WTC11 (cell line): ENCODE measurements around the gene BRPF1. TPM values are rescaled to one million over a fixed set of nuclear protein-coding genes. Genes with fewer than 3 reads are reported as not detected.

ENCODE experiments used
- ATAC-seq: fragments of 200-7000 bp; cut with Tn5 transposase; 2 replicates; pipeline ENCODE4 v1.10.0; 2021; ENCODE audit warnings: mild to moderate bottlenecking, moderate library complexity
- CTCF ChIA-PET: fragments of 300-600 bp; sonication (Branson Sonifier 250); formaldehyde crosslinking; loops from one replicate; lab custom pipeline; 2021; ENCODE audit warnings: antibody characterized with exemption; lab: Charles Lee
- POLR2A ChIA-PET: fragments of 350-600 bp; sonication (Branson Sonifier 250); formaldehyde crosslinking; loops from one replicate; lab custom pipeline; 2021; ENCODE audit warnings: antibody characterized with exemption; lab: Charles Lee
- DNase-seq: peaks from one replicate; pipeline ENCODE4 v3.0.0; 2021; ENCODE audit warnings: low spot score
- H3K27ac Mint-ChIP-seq: 2 replicates; pipeline ENCODE4 v1.8.0; 2021; ENCODE audit warnings: mixed read lengths
- H3K27me3 Mint-ChIP-seq: 2 replicates; pipeline ENCODE4 v1.8.0; 2021; ENCODE audit warnings: low read depth, mild to moderate bottlenecking, moderate library complexity, mixed read lengths
- H3K36me3 Mint-ChIP-seq: 2 replicates; pipeline ENCODE4 v1.8.0; 2021; ENCODE audit warnings: mixed read lengths
- H3K4me1 Mint-ChIP-seq: 2 replicates; pipeline ENCODE4 v1.8.0; 2022; ENCODE audit warnings: mixed read lengths
- H3K4me3 Mint-ChIP-seq: 2 replicates; pipeline ENCODE4 v1.8.0; 2021; ENCODE audit warnings: mild to moderate bottlenecking, moderate library complexity, mixed read lengths
- H3K9me3 Mint-ChIP-seq: 2 replicates; pipeline ENCODE4 v1.8.0; 2021; ENCODE audit warnings: mixed read lengths
- ATF2 ChIP-seq: sonication (generic); formaldehyde crosslinking; IDR thresholded peaks from 2 replicates; pipeline ENCODE4 v1.8.1; 2022; ENCODE audit warnings: low read depth, missing genetic modification reagents, borderline replicate concordance
- CDX4 ChIP-seq: fragments of 250-450 bp; sonication (Bioruptor Pico); IDR thresholded peaks from 2 replicates; pipeline ENCODE4 v1.9.0; 2021; ENCODE audit warnings: moderate library complexity, mild to moderate bottlenecking, inconsistent platforms, borderline replicate concordance
- CREB1 ChIP-seq: sonication (generic); formaldehyde crosslinking; IDR thresholded peaks from 2 replicates; pipeline ENCODE4 v1.8.0; 2023; ENCODE audit warnings: mild to moderate bottlenecking, missing genetic modification reagents
- CREM ChIP-seq: sonication (generic); formaldehyde crosslinking; IDR thresholded peaks from 2 replicates; pipeline ENCODE4 v1.8.1; 2022; ENCODE audit warnings: mild to moderate bottlenecking, missing genetic modification reagents, moderate library complexity
- EMX1 ChIP-seq: fragments of 250-450 bp; sonication (Bioruptor Pico); IDR thresholded peaks from 2 replicates; pipeline ENCODE4 v1.8.0; 2021; ENCODE audit warnings: mild to moderate bottlenecking
- ESRRA ChIP-seq: sonication (generic); formaldehyde crosslinking; IDR thresholded peaks from 2 replicates; pipeline ENCODE4 v1.8.1; 2022; ENCODE audit warnings: mild to moderate bottlenecking, missing genetic modification reagents, borderline replicate concordance
- FOXJ3 ChIP-seq: sonication (generic); formaldehyde crosslinking; IDR thresholded peaks from 2 replicates; pipeline ENCODE4 v1.9.0; 2021; ENCODE audit warnings: missing genetic modification reagents, mild to moderate bottlenecking, borderline replicate concordance
- FOXK1 ChIP-seq: sonication (generic); formaldehyde crosslinking; IDR thresholded peaks from 2 replicates; pipeline ENCODE4 v1.8.0; 2022; ENCODE audit warnings: mild to moderate bottlenecking, moderate library complexity, missing genetic modification reagents
- FOXP4 ChIP-seq: sonication (generic); formaldehyde crosslinking; IDR thresholded peaks from 2 replicates; pipeline ENCODE4 v1.8.0; 2022; ENCODE audit warnings: mild to moderate bottlenecking, missing genetic modification reagents
- GTF2I ChIP-seq: fragments of 250-450 bp; sonication (Bioruptor Pico); conservative IDR thresholded peaks from 2 replicates; pipeline ENCODE4 v1.4.0; 2021; ENCODE audit warnings: mild to moderate bottlenecking
- HMGXB4 ChIP-seq: sonication (generic); formaldehyde crosslinking; IDR thresholded peaks from 2 replicates; pipeline ENCODE4 v1.8.1; 2023; ENCODE audit warnings: mild to moderate bottlenecking, moderate library complexity, missing genetic modification reagents
- JAZF1 ChIP-seq: fragments of 250-450 bp; sonication (Bioruptor Pico); IDR thresholded peaks from 2 replicates; pipeline ENCODE4 v1.9.0; 2021; ENCODE audit warnings: moderate library complexity, mild to moderate bottlenecking, inconsistent platforms
- MAX ChIP-seq: sonication (generic); formaldehyde crosslinking; IDR thresholded peaks from 2 replicates; pipeline ENCODE4 v1.8.0; 2022; ENCODE audit warnings: mild to moderate bottlenecking, missing genetic modification reagents
- NFATC4 ChIP-seq: fragments of 250-450 bp; sonication (Bioruptor Pico); IDR thresholded peaks from 2 replicates; pipeline ENCODE4 v1.9.0; 2021; ENCODE audit warnings: mild to moderate bottlenecking
- NFE2L1 ChIP-seq: sonication (generic); formaldehyde crosslinking; IDR thresholded peaks from 2 replicates; pipeline ENCODE4 v1.8.1; 2023; ENCODE audit warnings: missing genetic modification reagents
- PRDM15 ChIP-seq: sonication (generic); formaldehyde crosslinking; IDR thresholded peaks from 2 replicates; pipeline ENCODE4 v1.8.0; 2022; ENCODE audit warnings: missing genetic modification reagents
- STAT6 ChIP-seq: sonication (generic); formaldehyde crosslinking; conservative IDR thresholded peaks from 2 replicates; pipeline ENCODE4 v1.8.1; 2023; ENCODE audit warnings: mild to moderate bottlenecking, low read depth, missing genetic modification reagents, moderate library complexity
- USF1 ChIP-seq: sonication (generic); formaldehyde crosslinking; IDR thresholded peaks from 2 replicates; pipeline ENCODE4 v1.8.0; 2022; ENCODE audit warnings: mild to moderate bottlenecking, missing genetic modification reagents
- ZMAT4 ChIP-seq: fragments of 250-450 bp; sonication (Bioruptor Pico); IDR thresholded peaks from 2 replicates; pipeline ENCODE4 v1.9.0; 2021; ENCODE audit warnings: mild to moderate bottlenecking
- ZNF138 ChIP-seq: sonication (generic); formaldehyde crosslinking; conservative IDR thresholded peaks from 2 replicates; pipeline ENCODE4 v1.8.1; 2022; ENCODE audit warnings: mild to moderate bottlenecking, moderate library complexity, missing genetic modification reagents
- ZNF232 ChIP-seq: sonication (generic); formaldehyde crosslinking; IDR thresholded peaks from 2 replicates; pipeline ENCODE4 v1.8.0; 2022; ENCODE audit warnings: mild to moderate bottlenecking, missing genetic modification reagents
- ZNF263 ChIP-seq: sonication (generic); formaldehyde crosslinking; IDR thresholded peaks from 2 replicates; pipeline ENCODE4 v1.8.1; 2022; ENCODE audit warnings: low read depth, mild to moderate bottlenecking, moderate library complexity, missing genetic modification reagents
- ZNF423 ChIP-seq: fragments of 250-450 bp; sonication (Bioruptor Pico); IDR thresholded peaks from 2 replicates; pipeline ENCODE4 v2.1.2; 2022; ENCODE audit warnings: mild to moderate bottlenecking, moderate library complexity
- total RNA-seq: library from RNA; stranded (reverse); gene quantifications from 3 replicates; pipeline ENCODE4 v1.2.3, GENCODE V29; 2021

The BRPF1 gene
- total RNA-seq, 1 experiment from 2014 or later, result 22.8 TPM

- TF ChIP-seq ZMAT4 (no peak), NFATC4 (CRISPR knock-in tag) (no peak), FOXK1 (CRISPR knock-in tag) (no peak), CREM (no peak), NFE2L1 (no peak), CREB1 (CRISPR knock-in tag) (no peak), ATF2 (CRISPR knock-in tag) (no peak), FOXJ3 (CRISPR knock-in tag) (no peak), USF1 (CRISPR knock-in tag) (no peak), STAT6 (CRISPR knock-in tag) (no peak), MAX (CRISPR knock-in tag) (no peak), ZNF138 (CRISPR knock-in tag) (no peak)
Observed at GRCh38 chr3:9721700-9722060, 9.9 kb upstream of the BRPF1 start (continued).

- no peaks in the 10 kb centered on the region for H3K36me3 Mint-ChIP-seq
- peaks cover 13% of the 10 kb centered on the region for H3K4me1 Mint-ChIP-seq
- ChIA-PET POLR2A (no interaction called here), CTCF (interaction anchor here (1.7 to 3.2 kb wide), 3 partner anchors 16 to 31 kb away, joined by 5 to 72 read pairs (median 12); no protein-coding TSS in a partner anchor)
- peaks cover 3% of the 10 kb centered on the region for H3K27me3 Mint-ChIP-seq
- DNase-seq (no peak), ATAC-seq (no peak)
- H3K4me3 Mint-ChIP-seq, result no peak overlapping the region
- H3K27ac Mint-ChIP-seq, result no peak overlapping the region
- peaks cover 4% of the 10 kb centered on the region; the same call in 1 of the 2 replicates for H3K9me3 Mint-ChIP-seq
- TF ChIP-seq GTF2I (CRISPR knock-in tag), result no peak
- TF ChIP-seq ZNF232, result no peak
- no peak for TF ChIP-seq FOXP4
- no peak for TF ChIP-seq PRDM15 (CRISPR knock-in tag)
- no peak for TF ChIP-seq HMGXB4 (CRISPR knock-in tag)
- TF ChIP-seq ESRRA (CRISPR knock-in tag), result no peak
- no peak for TF ChIP-seq JAZF1
- no peak for TF ChIP-seq ZNF423 (CRISPR knock-in tag)
- no peak for TF ChIP-seq CDX4 (CRISPR knock-in tag)
- TF ChIP-seq ZNF263 (CRISPR knock-in tag), result no peak
- TF ChIP-seq EMX1 (CRISPR knock-in tag), result no peak
Observed at GRCh38 chr3:9725775-9726515, 5.6 kb upstream of the BRPF1 start.
